ENCODE data around the gene MT1X. TPM values are rescaled to one million over a fixed set of nuclear protein-coding genes. Genes with fewer than 3 reads are reported as not detected.
"Not testable (repeated sequence)": the region's sequence is repeated elsewhere in the genome, so short reads cannot be mapped to it uniquely, and the experiment has no call there.

MT1X gene
- total and polyA plus RNA-seq, 2 experiments from 2014 or later: 293 to 942 TPM

- no peaks in the 10 kb centered on the region for H3K36me3 ChIP-seq (ENCODE audit: insufficient read depth)
- TF ChIP-seq JUNB (IDR thresholded peaks at IDR 0.05; ENCODE audit: unreplicated experiment) (no peak), ZNF114 (CRISPR knock-in tag; IDR thresholded peaks at IDR 0.05) (no peak), EZH2 (IDR thresholded peaks at IDR 0.05; ENCODE audit: low read depth, unreplicated experiment) (peak; percentile 69), POLR2AphosphoS5 (IDR thresholded peaks at IDR 0.05; ENCODE audit: low read depth) (peak; percentile 33)
- H3K4me3 ChIP-seq: peak overlapping the region; percentile 62
- peak overlapping the region; percentile 91 for H3K4me2 ChIP-seq
- H4K20me1 ChIP-seq (replicated peaks; ENCODE audit: insufficient read depth): no peaks in the 10 kb centered on the region
- ATAC-seq (peak; percentile 5), DNase-seq (ENCODE audit: low spot score) (peak; percentile 35)
- Mint-ChIP-seq H3K4me1 (peaks cover 42% of the 10 kb centered on the region), H3K9me3 (peaks cover 3% of the 10 kb centered on the region; the same call in 1 of the 3 replicates), H3K27me3 (ENCODE audit: insufficient read depth, low read depth, poor library complexity) (peaks cover 88% of the 10 kb centered on the region), H3K27ac (no peak overlapping the region), H3K4me3 (peak overlapping the region; percentile 83), H3K36me3 (ENCODE audit: low read depth) (peaks cover 36% of the 10 kb centered on the region)
- H3K79me2 ChIP-seq (replicated peaks; ENCODE audit: insufficient read depth): no peaks in the 10 kb centered on the region; the same call in 1 of the 2 replicates
- H3K27ac ChIP-seq (ENCODE audit: low read depth): no peak overlapping the region
- peaks cover 88% of the 10 kb centered on the region for H3K27me3 ChIP-seq (ENCODE audit: insufficient read depth)
- H3F3A ChIP-seq (replicated peaks; ENCODE audit: low read depth): peaks cover 14% of the 10 kb centered on the region
- H3K9me2 ChIP-seq (ENCODE audit: insufficient read depth): no peaks in the 10 kb centered on the region
- H3K4me1 ChIP-seq (ENCODE audit: insufficient read depth): peaks cover 53% of the 10 kb centered on the region
- peak overlapping the region; percentile 90 for H2AFZ ChIP-seq
These were observed 12.2 kb upstream of the MT1X start for GRCh38 chr16:56669840-56670619.

GRCh38 chr16:56670620-56670934, 11.7 kb upstream of the MT1X start:
- TF ChIP-seq NANOG (IDR thresholded peaks at IDR 0.05; ENCODE audit: borderline replicate concordance) (no peak), JUNB (IDR thresholded peaks at IDR 0.05; ENCODE audit: unreplicated experiment) (no peak), POLR2AphosphoS5 (IDR thresholded peaks at IDR 0.05; ENCODE audit: low read depth) (0 out of 2 replicates have a peak, but pooled peaks have one; percentile 10)
- no peak overlapping the region for H3K27ac ChIP-seq (ENCODE audit: low read depth)
- Mint-ChIP-seq H3K27ac (no peak overlapping the region), H3K36me3 (ENCODE audit: low read depth) (peaks cover 36% of the 10 kb centered on the region), H3K9me3 (peaks cover 3% of the 10 kb centered on the region; the same call in 1 of the 3 replicates), H3K4me3 (peak overlapping the region; percentile 83), H3K27me3 (ENCODE audit: insufficient read depth, low read depth, poor library complexity) (peaks cover 88% of the 10 kb centered on the region), H3K4me1 (peaks cover 48% of the 10 kb centered on the region)
- H3K27me3 ChIP-seq (ENCODE audit: insufficient read depth): peaks cover 83% of the 10 kb centered on the region
- peak overlapping the region; percentile 91 for H3K4me2 ChIP-seq
- no peaks in the 10 kb centered on the region; the same call in 1 of the 2 replicates for H3K79me2 ChIP-seq (replicated peaks; ENCODE audit: insufficient read depth)
- H3K9me2 ChIP-seq (ENCODE audit: insufficient read depth): no peaks in the 10 kb centered on the region
- no peaks in the 10 kb centered on the region for H3K36me3 ChIP-seq (ENCODE audit: insufficient read depth)
- H3F3A ChIP-seq (replicated peaks; ENCODE audit: low read depth): peaks cover 19% of the 10 kb centered on the region
- no peaks in the 10 kb centered on the region for H4K20me1 ChIP-seq (replicated peaks; ENCODE audit: insufficient read depth)
- peak overlapping the region; percentile 62; the same call in 1 of the 2 replicates for H3K4me3 ChIP-seq
- H2AFZ ChIP-seq: no peak overlapping the region
- DNase-seq (ENCODE audit: low spot score) (peak; percentile 20), ATAC-seq (no peak)
- H3K4me1 ChIP-seq (ENCODE audit: insufficient read depth): peaks cover 57% of the 10 kb centered on the region

- Histone ChIP-seq H3K27me3 (ENCODE audit: insufficient read depth) (peaks cover 72% of the 10 kb centered on the region), H3F3A (replicated peaks; ENCODE audit: low read depth) (peaks cover 19% of the 10 kb centered on the region), H3K4me1 (ENCODE audit: insufficient read depth) (peaks cover 63% of the 10 kb centered on the region)
- not testable (repeated sequence) for H4K20me1 ChIP-seq (replicated peaks; ENCODE audit: insufficient read depth); H3K9me3 Mint-ChIP-seq; H3K27ac ChIP-seq (ENCODE audit: low read depth); DNase-seq (ENCODE audit: low spot score); H3K79me2 ChIP-seq (replicated peaks; ENCODE audit: insufficient read depth); H3K9me2 ChIP-seq (ENCODE audit: insufficient read depth); H3K27ac Mint-ChIP-seq; H3K36me3 ChIP-seq (ENCODE audit: insufficient read depth); H2AFZ ChIP-seq; H3K4me3 ChIP-seq; H3K4me2 ChIP-seq; ATAC-seq
- peaks cover 27% of the 10 kb centered on the region for H3K36me3 Mint-ChIP-seq (ENCODE audit: low read depth)
- peaks cover 50% of the 10 kb centered on the region for H3K4me1 Mint-ChIP-seq
- 0 out of 2 replicates have a peak, but pooled peaks have one; percentile 25 for TF ChIP-seq POLR2AphosphoS5 (IDR thresholded peaks at IDR 0.05; ENCODE audit: low read depth)
- H3K27me3 Mint-ChIP-seq (ENCODE audit: insufficient read depth, low read depth, poor library complexity): peaks cover 85% of the 10 kb centered on the region
- H3K4me3 Mint-ChIP-seq: peak overlapping the region; percentile 83; the same call in 2 of the 3 replicates
These were observed 10.6 kb upstream of the MT1X start for GRCh38 chr16:56671691-56672090.

GRCh38 chr16:56672171-56672570, 10.1 kb upstream of the MT1X start:
- H3K9me2 ChIP-seq (ENCODE audit: insufficient read depth); H3K36me3 ChIP-seq (ENCODE audit: insufficient read depth); H3K4me3 ChIP-seq; H3K79me2 ChIP-seq (replicated peaks; ENCODE audit: insufficient read depth); H3K9me3 Mint-ChIP-seq; H3K27ac ChIP-seq (ENCODE audit: low read depth); H2AFZ ChIP-seq; H4K20me1 ChIP-seq (replicated peaks; ENCODE audit: insufficient read depth); DNase-seq (ENCODE audit: low spot score); H3K27ac Mint-ChIP-seq; H3K4me2 ChIP-seq; ATAC-seq: not testable (repeated sequence)
- H3K27me3 ChIP-seq (ENCODE audit: insufficient read depth): peaks cover 67% of the 10 kb centered on the region
- Mint-ChIP-seq H3K4me1 (peaks cover 53% of the 10 kb centered on the region), H3K4me3 (peak overlapping the region; percentile 83; the same call in 1 of the 3 replicates), H3K36me3 (ENCODE audit: low read depth) (peaks cover 22% of the 10 kb centered on the region), H3K27me3 (ENCODE audit: insufficient read depth, low read depth, poor library complexity) (peaks cover 85% of the 10 kb centered on the region)
- peaks cover 63% of the 10 kb centered on the region for H3K4me1 ChIP-seq (ENCODE audit: insufficient read depth)
- H3F3A ChIP-seq (replicated peaks; ENCODE audit: low read depth): peaks cover 19% of the 10 kb centered on the region
